Naive thymus-derived CD8-positive, alpha-beta T cell (primary cell): ENCODE data around the gene PHETA1. TPM values are rescaled to one million over a fixed set of nuclear protein-coding genes. Genes with fewer than 3 reads are reported as not detected.
"Not testable (repeated sequence)": the region's sequence is repeated elsewhere in the genome, so short reads cannot be mapped to it uniquely, and the experiment has no call there.

Experiments
- ATAC-seq, 2 donors: fragments of 150-1000 bp; cut with Tn5 transposase in 1 of 2; sonication (Bioruptor Pico), chemical (Tn5 transposase) in 1 of 2; 1 replicate in 1 of 2; 2 replicates in 1 of 2; pipeline ENCODE4 v1.10.0; 2021; ENCODE audit warnings: mild to moderate bottlenecking in 2 of 2, moderate library complexity in 2 of 2
- POLR2A ChIA-PET: fragments of 350-600 bp; sonication (Branson Sonifier 250); formaldehyde crosslinking; loops from one replicate; lab custom pipeline; 2021; ENCODE audit warnings: antibody characterized with exemption; lab: Charles Lee
- DNase-seq, 10 donors: peaks; one replicate each; pipeline versions ENCODE4 v3.0.0 to v3.0.0-alpha.2; 2020 to 2022
- H3K27ac Mint-ChIP-seq, 10 donors: one replicate each; pipeline ENCODE4 v1.8.0; 2020 to 2022; ENCODE audit warnings: mild to moderate bottlenecking in 10 of 10, mixed read lengths in 10 of 10, moderate library complexity in 4 of 10, inconsistent platforms in 1 of 10
- H3K27me3 Mint-ChIP-seq, 5 donors: one replicate each; pipeline ENCODE4 v1.8.0; 2021 to 2022; ENCODE audit warnings: mixed read lengths in 5 of 5
- H3K36me3 Mint-ChIP-seq, 3 donors: one replicate each; pipeline ENCODE4 v1.8.0; 2020 to 2022; ENCODE audit warnings: mixed read lengths in 3 of 3, mild to moderate bottlenecking in 2 of 3, inconsistent platforms in 1 of 3
- H3K4me1 Mint-ChIP-seq, 4 donors: one replicate each; pipeline ENCODE4 v1.8.0; 2021 to 2022; ENCODE audit warnings: mixed read lengths in 4 of 4
- H3K4me3 Mint-ChIP-seq, 10 donors: one replicate each; pipeline ENCODE4 v1.8.0; 2020 to 2022; ENCODE audit warnings: mild to moderate bottlenecking in 10 of 10, mixed read lengths in 10 of 10, moderate library complexity in 6 of 10, inconsistent platforms in 1 of 10
- H3K9me3 Mint-ChIP-seq, 9 donors: one replicate each; pipeline ENCODE4 v1.8.0; 2020 to 2022; ENCODE audit warnings: mixed read lengths in 9 of 9, mild to moderate bottlenecking in 3 of 9, inconsistent platforms in 1 of 9, moderate library complexity in 1 of 9
- polyA plus RNA-seq, 3 donors: library from polyadenylated mRNA; unstranded; fragments of 300-500 nt; fragmentation: Illumina TruSeq; gene quantifications; one replicate each; pipeline ENCODE4 v1.2.3, GENCODE V29; 2021
- total RNA-seq, 8 experiments: library from RNA in 2 of 8; stranded (reverse) in 2 of 8; gene quantifications; one replicate each; pipeline ENCODE4 v1.2.3 and lab custom pipeline; 2021 to 2026

The PHETA1 gene
- total and polyA plus RNA-seq, 5 experiments from 2014 or later: 0.11 to 3.8 (median 1.5) TPM

DNA sequence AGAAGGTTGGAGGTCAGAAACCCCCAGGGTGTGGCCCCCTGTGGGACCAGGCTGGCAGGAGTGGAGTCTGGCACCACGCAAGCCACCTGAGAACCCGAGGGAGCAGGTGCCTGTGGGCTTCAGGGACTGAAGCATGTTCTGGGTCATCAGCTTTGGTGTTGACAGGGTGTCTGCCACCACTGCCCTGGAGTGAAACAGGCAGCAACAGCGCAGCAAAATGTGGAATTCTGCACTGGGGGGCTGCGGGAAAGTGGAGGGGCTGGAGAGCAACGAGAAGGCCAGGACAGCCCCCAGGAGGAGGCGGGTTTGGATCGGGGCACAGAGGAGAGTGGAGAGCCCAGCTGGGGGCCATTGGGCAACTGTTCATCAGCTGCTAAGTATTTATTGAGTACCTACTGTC is 15.9 kb downstream of the PHETA1 start:
- no peaks in the 10 kb centered on the region for H3K36me3 Mint-ChIP-seq
- no peak overlapping the region for H3K27ac Mint-ChIP-seq
- H3K9me3 Mint-ChIP-seq: peaks cover 0 to 13% (median 6%) of the 10 kb centered on the region in 9 donors
- no peaks in the 10 kb centered on the region for H3K27me3 Mint-ChIP-seq
- no peak overlapping the region for H3K4me3 Mint-ChIP-seq
- no peak for ATAC-seq
- H3K4me1 Mint-ChIP-seq: peaks cover 0 to 10% (median 0%) of the 10 kb centered on the region in 4 donors
- POLR2A ChIA-PET: no interaction called here
- DNase-seq: no peak

DNA sequence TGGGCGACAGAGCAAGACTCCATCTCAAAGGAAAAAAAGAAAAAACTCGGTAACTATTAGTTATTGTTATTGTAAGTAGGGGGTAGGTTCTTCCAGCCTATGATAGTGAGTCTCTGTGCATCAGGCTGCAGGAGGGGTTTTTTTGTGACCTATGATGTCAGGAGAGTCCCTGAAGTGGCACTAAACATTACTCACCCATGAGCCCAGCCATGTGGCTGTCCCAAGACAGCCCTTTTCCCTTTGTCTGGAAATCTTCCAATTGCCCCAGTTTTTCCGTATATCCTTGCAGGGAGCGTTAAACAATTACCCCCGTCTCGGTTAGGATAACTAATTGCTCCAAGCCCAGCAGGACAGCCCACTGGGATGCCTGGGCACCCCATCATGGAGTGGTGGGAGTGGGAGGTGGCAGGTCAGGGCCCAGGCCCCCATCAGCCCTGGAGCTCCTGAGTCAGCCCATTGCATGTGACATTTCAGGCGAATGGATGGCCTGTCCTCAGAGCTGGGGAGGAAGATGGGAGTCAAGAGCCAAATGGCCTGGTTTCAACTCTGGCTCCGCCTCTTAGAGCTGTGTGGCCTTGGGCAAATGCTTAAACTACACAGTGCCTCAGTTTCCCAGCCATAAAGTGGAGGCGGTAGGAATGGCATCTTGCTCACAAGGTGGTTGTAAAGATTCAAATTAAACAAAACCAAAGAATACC is 16.4 kb downstream of the PHETA1 start:
- peak overlapping the region in 1 of 10 donors; percentile 62 for H3K27ac Mint-ChIP-seq
- DNase-seq: no peak

DNA sequence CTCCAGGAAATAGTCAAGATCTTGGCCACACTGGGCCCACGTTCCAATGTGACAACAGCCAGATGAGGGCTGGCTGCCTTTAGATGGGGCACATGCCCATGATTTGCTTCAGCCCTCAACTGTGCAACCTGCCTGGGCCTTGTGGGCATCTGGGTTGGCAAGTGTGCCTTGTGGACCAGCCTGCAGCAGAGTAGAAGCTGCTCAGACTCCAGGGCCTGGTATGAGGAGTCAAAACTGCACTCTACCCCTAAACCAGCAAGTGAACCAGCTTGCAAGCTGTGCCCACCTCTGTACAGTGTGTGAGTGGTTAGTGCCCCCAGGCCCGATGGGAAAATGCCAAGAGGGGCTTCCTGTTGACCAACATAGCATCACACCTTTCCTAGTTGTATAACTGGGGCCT is 17.9 kb downstream of the PHETA1 start:
- POLR2A ChIA-PET: interaction anchor here (0.5 kb wide), 1 partner anchor 9 kb away, joined by 3 read pairs; no protein-coding TSS in a partner anchor
- H3K36me3 Mint-ChIP-seq: no peaks in the 10 kb centered on the region
- no peak for DNase-seq
- H3K4me3 Mint-ChIP-seq: no peak overlapping the region
- H3K9me3 Mint-ChIP-seq: peaks cover 0 to 21% (median 9%) of the 10 kb centered on the region in 9 donors
- H3K27me3 Mint-ChIP-seq: no peaks in the 10 kb centered on the region
- ATAC-seq: no peak
- peaks cover 0 to 8% (median 0%) of the 10 kb centered on the region in 4 donors for H3K4me1 Mint-ChIP-seq
- no peak overlapping the region for H3K27ac Mint-ChIP-seq

More for the DNA sequence above, 16.4 kb downstream of the PHETA1 start:
- no peak for ATAC-seq
- H3K4me1 Mint-ChIP-seq: peaks cover 0 to 10% (median 0%) of the 10 kb centered on the region in 4 donors
- no peak overlapping the region for H3K4me3 Mint-ChIP-seq
- no peaks in the 10 kb centered on the region for H3K36me3 Mint-ChIP-seq
- no peaks in the 10 kb centered on the region for H3K27me3 Mint-ChIP-seq
- H3K9me3 Mint-ChIP-seq: peaks cover 0 to 17% (median 6%) of the 10 kb centered on the region in 9 donors
- POLR2A ChIA-PET: no interaction called here

DNA sequence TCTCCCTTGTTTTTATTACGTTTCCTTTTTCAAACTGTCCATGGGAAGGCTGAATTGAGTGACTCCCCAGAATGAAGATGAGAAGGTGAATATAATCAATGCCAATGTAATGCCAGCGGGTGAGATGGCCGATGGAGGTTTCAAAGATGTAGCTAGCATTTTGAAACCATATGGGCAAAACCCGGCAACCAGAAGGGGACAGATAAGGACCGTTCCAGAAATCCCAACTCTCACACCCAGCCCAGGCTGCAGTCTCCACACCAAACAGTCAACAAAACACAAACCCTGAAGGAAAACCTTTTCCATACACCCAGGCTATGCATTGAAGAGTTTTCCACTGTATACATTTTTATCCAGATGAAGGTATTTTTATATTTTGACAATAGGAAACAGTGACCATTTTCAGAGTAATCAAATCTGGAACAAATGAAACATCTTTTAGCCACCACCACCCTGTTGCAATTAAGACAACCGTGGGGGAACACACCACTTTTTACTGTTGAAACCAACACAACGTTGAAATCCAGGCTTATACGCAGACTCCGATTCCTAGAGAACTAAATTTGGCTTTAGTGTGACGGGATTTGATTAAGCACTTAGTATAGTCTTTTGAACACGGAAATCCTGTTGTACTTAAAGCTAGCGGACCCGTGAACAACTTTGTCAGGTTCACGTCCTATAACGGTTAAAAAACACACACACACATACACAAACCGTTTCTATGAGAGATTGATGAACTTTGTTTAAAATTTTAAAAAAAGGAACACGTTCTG is 19.0 kb downstream of the PHETA1 start:
- POLR2A ChIA-PET: no interaction called here
- Mint-ChIP-seq H3K36me3 (no peaks in the 10 kb centered on the region), H3K4me1 (peaks cover 0 to under 1% (median 0%) of the 10 kb centered on the region in 4 donors), H3K27me3 (no peaks in the 10 kb centered on the region), H3K4me3 (no peak overlapping the region), H3K9me3 (peaks cover 0 to 21% (median 9%) of the 10 kb centered on the region in 9 donors), H3K27ac (no peak overlapping the region)
- DNase-seq (no peak), ATAC-seq (no peak)

DNA sequence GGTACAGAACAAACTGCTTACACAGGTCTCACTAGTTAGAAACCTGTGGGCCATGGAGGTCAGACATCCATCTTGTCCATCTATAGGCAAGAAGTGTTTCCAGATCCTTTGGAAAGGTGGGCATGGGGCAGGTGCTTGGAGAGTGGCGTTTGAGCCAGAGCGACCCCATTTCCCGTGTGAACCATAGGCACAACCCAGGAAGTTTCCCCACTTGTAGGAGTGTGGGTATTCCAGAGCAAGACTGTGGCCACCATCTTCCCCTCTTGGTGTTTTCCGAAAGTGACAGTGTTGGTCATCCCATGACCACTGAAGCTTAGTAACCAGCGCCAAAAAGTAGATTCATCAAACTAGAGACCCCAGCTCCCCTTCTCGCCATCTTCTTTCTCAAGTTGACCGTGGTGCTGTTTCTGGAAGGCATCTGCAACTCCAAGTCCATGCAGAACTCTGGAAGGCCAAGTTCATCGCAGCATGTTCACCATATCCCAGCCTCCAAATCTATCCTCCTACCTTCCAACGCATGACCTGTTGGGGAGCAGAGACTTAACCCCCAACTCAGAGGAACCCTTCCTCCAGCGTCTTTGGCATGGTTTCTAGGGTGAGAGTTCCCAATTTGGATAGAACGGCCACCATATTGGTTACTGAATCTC is 19.7 kb downstream of the PHETA1 start:
- H3K27me3 Mint-ChIP-seq: peaks cover 0 to under 1% (median 0%) of the 10 kb centered on the region in 5 donors
- H3K9me3 Mint-ChIP-seq: peaks cover 0 to 23% (median 9%) of the 10 kb centered on the region in 9 donors
- H3K4me3 Mint-ChIP-seq: no peak overlapping the region
- DNase-seq (no peak), ATAC-seq (no peak)
- POLR2A ChIA-PET: no interaction called here
- H3K4me1 Mint-ChIP-seq: no peaks in the 10 kb centered on the region
- H3K36me3 Mint-ChIP-seq: no peaks in the 10 kb centered on the region
- H3K27ac Mint-ChIP-seq: no peak overlapping the region

DNA sequence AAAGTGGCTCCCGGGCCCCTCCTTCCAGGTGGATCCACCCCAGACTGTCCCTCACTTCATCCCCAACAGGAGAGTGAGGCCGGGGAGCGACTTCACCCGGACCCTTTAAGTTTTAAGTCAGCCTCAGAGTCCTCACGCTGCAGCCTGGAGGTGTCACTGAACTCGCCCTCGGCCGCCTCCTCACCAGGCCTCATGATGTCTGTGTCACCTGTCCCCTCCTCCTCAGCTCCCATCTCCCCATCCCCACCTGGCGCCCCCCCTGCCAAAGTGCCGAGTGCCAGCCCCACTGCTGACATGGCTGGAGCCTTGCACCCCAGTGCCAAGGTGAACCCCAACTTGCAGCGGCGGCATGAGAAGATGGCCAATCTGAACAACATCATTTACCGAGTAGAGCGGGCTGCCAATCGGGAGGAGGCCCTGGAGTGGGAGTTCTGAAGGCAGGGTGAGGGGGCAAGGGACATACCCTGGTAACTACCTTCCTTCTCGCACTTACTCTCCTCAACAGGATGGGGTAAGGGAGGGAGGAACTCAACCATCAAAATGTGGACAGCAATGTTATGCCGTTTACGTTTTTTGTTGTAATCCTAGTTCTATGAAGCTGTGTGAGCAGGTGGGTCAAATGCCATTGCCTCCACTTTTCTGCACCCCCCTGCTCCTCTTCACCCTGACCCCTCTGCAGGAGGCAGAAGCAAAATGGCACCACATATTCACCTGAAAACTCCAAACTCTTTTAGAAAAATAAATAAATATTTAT is 20.8 kb downstream of the PHETA1 start:
- Mint-ChIP-seq H3K4me3 (no peak overlapping the region), H3K9me3 (peaks cover 0 to 23% (median 9%) of the 10 kb centered on the region in 9 donors), H3K27me3 (peaks cover 0 to 2% (median 0%) of the 10 kb centered on the region in 5 donors), H3K27ac (no peak overlapping the region), H3K4me1 (no peaks in the 10 kb centered on the region), H3K36me3 (no peaks in the 10 kb centered on the region)
- no peak for DNase-seq
- POLR2A ChIA-PET: no interaction called here
- ATAC-seq: no peak

DNA sequence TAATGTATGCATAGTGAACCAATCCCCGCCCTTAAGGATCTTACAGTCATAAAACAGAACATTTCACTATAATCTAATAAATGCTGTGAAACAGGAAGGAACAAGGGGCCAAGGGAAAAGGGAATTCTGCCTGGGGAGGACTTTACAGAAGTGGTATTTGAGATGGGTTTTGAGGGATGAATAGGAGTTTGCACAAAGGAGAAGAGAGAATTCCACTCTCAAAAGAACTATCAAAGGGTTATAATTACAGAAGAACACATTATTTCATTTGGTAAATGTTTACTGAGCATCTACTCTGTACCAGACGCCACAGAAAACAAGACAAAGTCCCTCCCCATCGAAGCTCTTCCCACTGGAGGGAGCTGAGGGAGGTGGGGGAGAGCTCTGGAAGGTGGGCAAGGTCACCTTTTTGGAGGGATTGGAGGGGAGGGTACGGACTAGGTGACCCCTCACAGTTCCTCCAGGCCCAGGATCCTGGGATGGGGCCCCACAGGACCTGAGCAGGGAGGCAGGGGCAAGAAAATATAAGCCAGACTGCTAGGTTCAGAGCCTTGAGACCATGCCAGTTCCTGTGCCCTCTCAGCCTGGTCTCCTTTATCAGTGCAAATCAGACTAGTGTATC is 24.5 kb downstream of the PHETA1 start:
- no peak for DNase-seq
- Mint-ChIP-seq H3K27ac (no peak overlapping the region), H3K27me3 (peaks cover 0 to 2% (median 0%) of the 10 kb centered on the region in 5 donors), H3K36me3 (no peaks in the 10 kb centered on the region), H3K4me3 (no peak overlapping the region), H3K4me1 (peaks cover 0 to 5% (median 0%) of the 10 kb centered on the region in 4 donors), H3K9me3 (peaks cover 0 to 20% (median 7%) of the 10 kb centered on the region in 9 donors)
- no peak for ATAC-seq
- POLR2A ChIA-PET: no interaction called here

GRCh38 chr12:111343181-111343580 is 25.7 kb downstream of the PHETA1 start:
- H3K36me3 Mint-ChIP-seq: no peaks in the 10 kb centered on the region
- H3K27ac Mint-ChIP-seq: no peak overlapping the region
- peaks cover 0 to 5% (median 0%) of the 10 kb centered on the region in 4 donors for H3K4me1 Mint-ChIP-seq
- POLR2A ChIA-PET: no interaction called here
- H3K4me3 Mint-ChIP-seq: no peak overlapping the region
- H3K9me3 Mint-ChIP-seq: peaks cover 0 to 10% (median 3%) of the 10 kb centered on the region in 9 donors
- ATAC-seq: no peak
- no peak for DNase-seq
- H3K27me3 Mint-ChIP-seq: peaks cover 0 to 2% (median 0%) of the 10 kb centered on the region in 5 donors

- H3K36me3 Mint-ChIP-seq: no peaks in the 10 kb centered on the region
- H3K27me3 Mint-ChIP-seq: peaks cover 0 to 2% (median 0%) of the 10 kb centered on the region in 5 donors
- H3K4me3 Mint-ChIP-seq: no peak overlapping the region
- DNase-seq: no peak
- ATAC-seq: no peak
- H3K4me1 Mint-ChIP-seq: peaks cover 0 to 5% (median 0%) of the 10 kb centered on the region in 4 donors
- no peak overlapping the region for H3K27ac Mint-ChIP-seq
- H3K9me3 Mint-ChIP-seq: peaks cover 0 to 9% (median 0%) of the 10 kb centered on the region in 9 donors
- POLR2A ChIA-PET: no interaction called here
Measured at GRCh38 chr12:111342376-111342775, 26.5 kb downstream of the PHETA1 start.

GRCh38 chr12:111341426-111342065 is 27.3 kb downstream of the PHETA1 start:
- H3K27ac Mint-ChIP-seq: no peak overlapping the region
- H3K4me3 Mint-ChIP-seq: no peak overlapping the region

GRCh38 chr12:111340680-111341079 is 28.2 kb downstream of the PHETA1 start:
- H3K4me1 Mint-ChIP-seq, H3K4me3 Mint-ChIP-seq, H3K36me3 Mint-ChIP-seq, ATAC-seq, POLR2A ChIA-PET, DNase-seq, H3K27ac Mint-ChIP-seq, H3K9me3 Mint-ChIP-seq, H3K27me3 Mint-ChIP-seq: not testable (repeated sequence)

More at GRCh38 chr12:111341426-111342065, 27.3 kb downstream of the PHETA1 start:
- Mint-ChIP-seq H3K4me1 (peaks cover 0 to 5% (median 0%) of the 10 kb centered on the region in 4 donors), H3K36me3 (no peaks in the 10 kb centered on the region), H3K27me3 (peaks cover 0 to 2% (median 0%) of the 10 kb centered on the region in 5 donors), H3K9me3 (peaks cover 0 to 4% (median 0%) of the 10 kb centered on the region in 9 donors)
- POLR2A ChIA-PET: no interaction called here
- ATAC-seq (no peak), DNase-seq (no peak)
